Central memory CD4-positive, alpha-beta T cell (primary cell): ENCODE results near the gene GRPEL1.

Experiments
- DNase-seq: peaks from one replicate; pipeline ENCODE4 v3.0.0; 2022

GRPEL1 gene

GRCh38 chr4:7021355-7021754, 46.5 kb downstream of the GRPEL1 start:
- DNase-seq, result no peak

- no peak for DNase-seq
Measured at GRCh38 chr4:7020856-7021255, 47.0 kb downstream of the GRPEL1 start.

GRCh38 chr4:7020290-7020689, 47.6 kb downstream of the GRPEL1 start:
- DNase-seq, result no peak

GRCh38 chr4:7019367-7019766, 48.5 kb downstream of the GRPEL1 start:
- DNase-seq, result no peak

- no peak for DNase-seq
Measured at GRCh38 chr4:7018281-7018680, 49.6 kb downstream of the GRPEL1 start.

- DNase-seq, result no peak
Measured at GRCh38 chr4:7017446-7018048, 50.3 kb downstream of the GRPEL1 start.

GRCh38 chr4:7016512-7016911, 51.4 kb downstream of the GRPEL1 start:
- DNase-seq, result no peak

GRCh38 chr4:7016086-7016485, 51.8 kb downstream of the GRPEL1 start:
- DNase-seq, result no peak

- DNase-seq, result no peak
Measured at GRCh38 chr4:7015383-7016035, 52.4 kb downstream of the GRPEL1 start.

- no peak for DNase-seq
Measured at GRCh38 chr4:7014815-7015214, 53.0 kb downstream of the GRPEL1 start.

GRCh38 chr4:7013175-7013574, 54.7 kb downstream of the GRPEL1 start:
- no peak for DNase-seq

- no peak for DNase-seq
Measured at GRCh38 chr4:7009564-7009963, 58.3 kb downstream of the GRPEL1 start.
